Pancreas (tissue), 10 donors: ENCODE measurements around the gene RNF114. TPM values are rescaled to one million over a fixed set of nuclear protein-coding genes. Genes with fewer than 3 reads are reported as not detected.
A peak's percentile ranks its signal among the peaks of the same experiment; 100 is the strongest.

Experiments used
- ATAC-seq, 4 donors: fragments of 200-7000 bp; cut with Tn5 transposase; one replicate each; pipeline versions ENCODE4 v1.8.0 to v1.9.1; 2020; ENCODE audit warnings: mild to moderate bottlenecking in 4 of 4, moderate library complexity in 4 of 4
- DNase-seq, 6 donors: peaks; one replicate each; pipeline ENCODE4 v3.0.0-alpha.2; 2020
- FAIRE-seq: peaks from 2 replicates; lab custom pipeline; 2012; peaks lifted over from hg19 to GRCh38; lab: Jason Lieb, UNC
- H3K27ac ChIP-seq, 4 donors: fragments of 200-600 bp; sonication (generic); 1 replicate in 3 of 4; 2 replicates in 1 of 4; pipeline versions ENCODE4 v1.5.0 to v1.8.0; 2020
- H3K27me3 ChIP-seq, 4 donors: fragments of 200-600 bp; one replicate each; pipeline ENCODE4 v1.8.0; 2021
- H3K36me3 ChIP-seq, 3 donors: fragments of 200-600 bp; sonication (generic) in 1 of 3; one replicate each; pipeline versions ENCODE4 v1.5.0 to v1.8.0; 2020 to 2021
- H3K4me1 ChIP-seq, 3 donors: fragments of 200-600 bp; one replicate each; pipeline ENCODE4 v1.8.0; 2021
- H3K4me3 ChIP-seq, 4 donors: fragments of 200-600 bp; sonication (generic) in 2 of 4; one replicate each; pipeline versions ENCODE4 v1.5.0 to v1.8.0; 2020 to 2021
- H3K9me3 ChIP-seq, 4 donors: fragments of 200-600 bp; one replicate each; pipeline ENCODE4 v1.8.0; 2021
- CTCF ChIP-seq, 4 donors: fragments of 200-600 bp; sonication (generic) in 3 of 4; IDR thresholded peaks; one replicate each; pipeline versions ENCODE4 v1.5.0 to v1.8.0; 2021; ENCODE audit warnings: antibody characterized with exemption in 4 of 4
- WGBS, 2 donors: extraction: QIAGEN DNeasy Blood & Tissue Kit; methylation state at CpG; one replicate each; pipeline ENCODE4 v1.1.7; 2013; 5-methylcytosine and 5-hydroxymethylcytosine counted together
- intact Hi-C, 3 donors: fragments of 100-400 bp; cut with DNase I; formaldehyde crosslinking; loops; one replicate each; pipeline versions ENCODE4 v1.11.1 to v1.14.2; 2022
- polyA plus RNA-seq, 2 donors: library from polyadenylated mRNA; stranded (reverse); fragments of 200-250 nt; gene quantifications; one replicate each; pipeline ENCODE4 v1.2.3, GENCODE V29; 2013
- total RNA-seq, 6 donors: library from RNA; stranded (reverse); fragmentation: NEBNext Ultra II Directional in 4 of 6; extraction: Animal tissue kit (Norgen Biotek cat#: 25700) in 4 of 6; gene quantifications; one replicate each; pipeline versions ENCODE4 v1.2.1 to v1.2.4, GENCODE V29; 2021 to 2023
- donor health status: healthy with polysubstance abuse.
- donor health status: DM: no; HTN: no; CAD: no; lungs with moderate emphysema.
- donor health status: DM: no; HTN: no; CAD: no.
- donor health status: control.
- donor health status: control.
- donor health status: Bipolar disorder and iron deficiency.
- donor health status: DM: yes; HTN: yes; CAD: no.
- donor health status: DM: no; HTN: no; CAD: no.
- donor health status: DM: no; HTN: no; CAD: no.
- donor health status: DM: yes; HTN: yes; CAD: no.

The RNF114 gene
- total and polyA plus RNA-seq, 8 donors: 33.3 to 61.9 (median 44.0) TPM

- FAIRE-seq (no peak), ATAC-seq (no peak), DNase-seq (no peak)
- H3K4me1 ChIP-seq: peaks cover 0 to 7% (median 4%) of the 10 kb centered on the region in 3 donors
- no peak overlapping the region for H3K27ac ChIP-seq
- no peaks in the 10 kb centered on the region for H3K36me3 ChIP-seq
- no peaks in the 10 kb centered on the region for H3K27me3 ChIP-seq
- no peak for TF ChIP-seq CTCF (IDR thresholded peaks at IDR 0.05)
- 63 to 71% methylated on average over 3 of the region's 3 CpGs for WGBS, 2 donors
- H3K4me3 ChIP-seq: no peak overlapping the region
- H3K9me3 ChIP-seq: no peaks in the 10 kb centered on the region
- intact Hi-C loops: no loop called here
Observed at GRCh38 chr20:49978685-49979029, 42.5 kb downstream of the RNF114 start.

DNA sequence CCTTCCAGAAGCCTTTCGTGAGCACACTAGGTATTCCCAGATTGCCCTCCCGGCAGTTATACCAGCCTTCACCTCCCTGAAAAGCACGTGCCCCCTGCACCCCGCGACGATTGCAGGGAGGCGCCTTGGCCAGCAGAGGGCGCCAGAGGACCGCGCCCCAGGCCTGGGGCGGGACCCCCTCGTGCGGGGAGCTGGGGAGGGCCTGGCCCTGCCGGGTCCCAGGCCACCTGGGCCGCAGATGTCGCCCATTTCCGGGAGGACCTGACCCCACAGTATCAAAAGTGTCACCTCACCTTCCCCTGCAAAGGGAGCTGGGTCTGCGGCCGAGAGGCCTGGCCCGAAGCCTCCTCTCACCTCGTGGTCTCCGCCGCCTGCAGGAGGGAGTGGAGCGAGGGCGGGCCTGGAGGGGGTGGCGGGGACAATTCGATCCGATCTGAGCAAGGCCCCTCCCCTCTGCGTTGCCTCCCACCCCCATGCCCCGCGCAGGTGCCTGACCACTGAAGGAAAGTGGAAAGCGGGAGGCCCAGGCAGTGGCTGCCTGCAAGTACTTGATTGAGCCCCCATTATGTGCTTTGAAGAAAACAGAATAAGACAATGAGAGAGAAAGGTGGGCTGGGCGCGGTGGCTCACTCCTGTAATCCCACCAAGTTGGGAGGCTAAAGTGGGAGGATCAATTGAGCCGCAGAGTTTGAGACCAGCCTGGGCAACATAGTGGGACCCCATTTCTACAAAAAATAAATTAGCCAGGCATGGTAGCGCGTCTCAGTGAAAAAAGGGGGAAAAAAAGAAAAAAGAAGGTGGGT lies 43.0 kb downstream of the RNF114 start:
- DNase-seq: peak in 4 of 6 donors; percentile 55 to 86 (median 66)
- H3K4me3 ChIP-seq: peak overlapping the region in 1 of 4 donors; percentile 20
- WGBS, 2 donors: 25 to 29% methylated on average over 26 to 37 of the region's 37 CpGs

GRCh38 chr20:49980140-49981008 lies 44.2 kb downstream of the RNF114 start:
- no peak for FAIRE-seq
- Histone ChIP-seq H3K9me3 (no peaks in the 10 kb centered on the region), H3K27me3 (no peaks in the 10 kb centered on the region), H3K4me1 (peaks cover 0 to 7% (median 4%) of the 10 kb centered on the region in 3 donors), H3K27ac (no peak overlapping the region), H3K36me3 (no peaks in the 10 kb centered on the region), H3K4me3 (no peak overlapping the region)
- whole genome bisulfite sequencing, 2 donors: 82 to 87% methylated on average over 11 of the region's 11 CpGs
- DNase-seq: no peak
- ATAC-seq: no peak
- TF ChIP-seq CTCF (IDR thresholded peaks at IDR 0.05): no peak
- intact Hi-C loops: loop anchor here in 2 of 3 donors (5.0 to 10.0 kb wide), 3 partner anchors 87 to 194 kb away; partner anchors contain the start of gene PEDS1 (in 1 of the 2)

More for the DNA sequence above, 43.0 kb downstream of the RNF114 start:
- intact Hi-C loops: no loop called here
- H3K27me3 ChIP-seq: no peaks in the 10 kb centered on the region
- H3K4me1 ChIP-seq: peaks cover 0 to 7% (median 4%) of the 10 kb centered on the region in 3 donors
- H3K36me3 ChIP-seq: no peaks in the 10 kb centered on the region
- peak; percentile 26 to 67 (median 62) for ATAC-seq
- no peaks in the 10 kb centered on the region for H3K9me3 ChIP-seq
- H3K27ac ChIP-seq: no peak overlapping the region
- TF ChIP-seq CTCF (IDR thresholded peaks at IDR 0.05): peak; percentile 97 to 99 (median 98)
- no peak for FAIRE-seq

GRCh38 chr20:49981218-49982071 lies 45.2 kb downstream of the RNF114 start:
- intact Hi-C loops: loop anchor here in 2 of 3 donors (5.0 to 10.0 kb wide), 3 partner anchors 86 to 193 kb away; partner anchors contain the start of gene PEDS1 (in 1 of the 2)
- 83 to 89% methylated on average over 23 of the region's 23 CpGs for WGBS, 2 donors
- DNase-seq (no peak), FAIRE-seq (no peak), ATAC-seq (no peak)
- no peak overlapping the region for H3K27ac ChIP-seq
- H3K9me3 ChIP-seq: no peaks in the 10 kb centered on the region
- H3K27me3 ChIP-seq: no peaks in the 10 kb centered on the region
- TF ChIP-seq CTCF (IDR thresholded peaks at IDR 0.05): no peak
- H3K36me3 ChIP-seq: no peaks in the 10 kb centered on the region
- peaks cover 0 to 7% (median 4%) of the 10 kb centered on the region in 3 donors for H3K4me1 ChIP-seq
- no peak overlapping the region for H3K4me3 ChIP-seq
